CMK (cell line): ENCODE results near the gene ATG7.
"Not testable (repeated sequence)": the region's sequence is repeated elsewhere in the genome, so short reads cannot be mapped to it uniquely, and the experiment has no call there.

Experiments
- DNase-seq: peaks from one replicate; pipeline ENCODE4 v3.0.0-alpha.2; 2010; ENCODE audit warnings: low read depth

ATG7 gene

DNA sequence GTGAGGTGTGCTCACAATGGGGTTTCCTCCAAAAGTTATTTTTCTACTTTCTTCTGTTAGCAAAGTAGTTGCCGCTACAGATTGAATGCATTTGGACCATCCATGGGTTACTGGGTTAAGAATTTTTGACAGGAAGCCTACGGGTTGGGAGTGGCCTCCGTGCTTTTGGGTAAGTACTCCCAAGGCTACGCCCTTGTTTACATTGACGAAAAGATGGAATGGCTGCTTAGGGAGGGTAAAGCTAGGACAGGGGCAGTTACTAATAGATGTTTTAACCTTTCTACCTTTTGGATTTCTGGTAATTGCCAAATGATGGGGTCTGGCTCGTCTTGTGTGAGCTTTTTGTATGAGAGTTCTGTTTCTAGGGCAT is 20.4 kb upstream of the ATG7 start:
- no peak for DNase-seq

DNA sequence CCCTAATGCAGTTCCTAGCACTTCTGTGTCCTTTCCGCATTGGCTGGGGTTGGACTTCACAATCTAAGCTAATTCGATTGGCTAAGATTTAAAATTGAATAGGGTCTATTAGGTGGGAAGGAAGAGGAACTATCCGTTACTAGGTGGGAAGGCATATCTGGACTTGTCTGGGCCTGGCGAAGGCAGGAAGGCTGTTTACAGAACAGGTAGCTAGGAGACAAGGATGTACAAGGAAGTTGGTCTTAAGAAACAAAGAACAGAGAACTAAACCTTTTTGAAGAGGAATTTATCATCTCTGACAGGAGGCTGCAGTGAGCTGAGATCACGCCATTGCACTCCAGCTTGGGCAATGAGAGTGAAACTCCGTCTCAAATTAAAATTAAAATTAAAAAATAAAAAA is 17.3 kb upstream of the ATG7 start:
- no peak for DNase-seq

DNA sequence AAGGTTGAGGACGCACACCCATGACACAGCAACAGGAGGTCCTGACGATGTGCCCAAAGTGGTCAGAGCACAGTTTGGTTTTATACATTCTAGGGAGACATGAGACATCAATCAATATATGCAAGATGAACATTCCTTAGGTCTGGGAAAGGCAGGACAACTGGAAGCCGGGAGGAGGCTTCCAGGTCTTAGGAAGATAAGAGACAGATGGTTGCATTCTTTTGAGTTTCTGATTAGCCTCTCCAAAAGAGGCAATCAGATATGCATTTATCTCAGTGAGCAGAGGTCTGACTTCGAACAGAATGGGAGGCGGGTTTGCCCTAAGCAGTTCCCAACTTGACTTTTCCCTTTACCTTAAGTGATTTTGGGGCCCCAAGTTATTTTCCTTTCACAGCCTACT is 16.7 kb upstream of the ATG7 start:
- DNase-seq = not testable (repeated sequence)

DNA sequence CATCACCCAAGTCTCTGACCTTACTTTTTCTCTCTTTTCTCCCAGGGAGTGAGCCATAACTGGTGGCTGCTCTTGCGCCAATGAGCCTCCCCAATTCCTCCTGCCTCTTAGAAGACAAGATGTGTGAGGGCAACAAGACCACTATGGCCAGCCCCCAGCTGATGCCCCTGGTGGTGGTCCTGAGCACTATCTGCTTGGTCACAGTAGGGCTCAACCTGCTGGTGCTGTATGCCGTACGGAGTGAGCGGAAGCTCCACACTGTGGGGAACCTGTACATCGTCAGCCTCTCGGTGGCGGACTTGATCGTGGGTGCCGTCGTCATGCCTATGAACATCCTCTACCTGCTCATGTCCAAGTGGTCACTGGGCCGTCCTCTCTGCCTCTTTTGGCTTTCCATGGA is 13.2 kb upstream of the ATG7 start:
- DNase-seq = no peak

DNA sequence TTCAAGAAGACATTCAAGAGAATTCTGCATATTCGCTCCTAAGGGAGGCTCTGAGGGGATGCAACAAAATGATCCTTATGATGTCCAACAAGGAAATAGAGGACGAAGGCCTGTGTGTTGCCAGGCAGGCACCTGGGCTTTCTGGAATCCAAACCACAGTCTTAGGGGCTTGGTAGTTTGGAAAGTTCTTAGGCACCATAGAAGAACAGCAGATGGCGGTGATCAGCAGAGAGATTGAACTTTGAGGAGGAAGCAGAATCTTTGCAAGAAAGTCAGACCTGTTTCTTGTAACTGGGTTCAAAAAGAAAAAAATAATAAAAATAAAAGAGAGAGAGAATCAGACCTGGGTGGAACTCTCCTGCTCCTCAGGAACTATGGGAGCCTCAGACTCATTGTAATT is 11.7 kb upstream of the ATG7 start:
- DNase-seq = no peak

DNA sequence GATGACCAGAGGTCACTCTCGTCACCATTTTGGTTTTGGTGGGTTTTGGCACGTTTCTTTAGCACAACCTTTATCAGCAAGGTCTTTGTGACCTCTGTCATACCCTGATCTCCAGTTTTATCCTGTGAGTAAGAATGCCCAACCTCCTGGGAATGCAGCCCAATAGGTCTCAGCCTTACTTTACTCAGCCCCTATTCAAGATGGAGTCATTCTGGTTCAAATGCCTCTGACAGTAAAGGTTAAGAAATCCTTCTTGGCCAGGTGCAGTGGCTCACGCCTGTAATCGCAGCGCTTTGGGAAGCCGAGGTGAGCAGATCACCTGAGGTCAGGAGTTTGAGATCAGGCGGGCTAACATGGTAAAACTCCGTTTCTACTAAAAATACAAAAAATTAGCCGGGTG is 3.2 kb upstream of the ATG7 start:
- DNase-seq = no peak

DNA sequence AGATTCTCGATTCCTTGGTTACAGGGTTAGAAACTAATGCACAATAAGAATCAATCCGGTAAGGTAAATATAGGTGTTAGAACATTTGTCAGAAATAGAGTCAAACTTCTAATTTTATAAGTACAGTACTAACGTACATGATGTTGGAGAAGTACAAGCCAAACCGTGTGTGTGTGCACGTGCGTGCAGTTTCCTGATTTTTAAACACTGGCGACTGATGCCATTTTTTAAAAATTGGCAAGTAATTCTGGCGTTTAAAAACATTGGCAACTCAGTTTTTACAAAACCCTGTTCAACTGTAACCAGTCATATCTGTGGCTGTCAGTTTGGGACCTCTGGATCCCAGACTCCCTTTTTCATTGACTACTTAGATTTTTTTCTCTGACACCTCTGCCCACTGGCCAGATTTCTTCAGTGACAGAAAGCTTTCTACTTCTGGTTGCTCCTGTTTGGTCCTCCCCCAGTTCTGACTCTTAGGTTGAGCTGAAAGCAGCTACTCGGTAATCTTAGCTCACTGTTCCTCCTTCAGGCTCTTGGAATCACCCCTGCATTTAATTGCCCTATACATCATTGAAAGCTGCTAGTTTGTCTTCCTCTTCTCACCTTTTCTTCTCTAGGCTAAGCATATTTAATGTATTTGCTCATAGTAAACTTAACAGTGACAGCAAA is 843 bp downstream of the ATG7 start:
- no peak for DNase-seq

DNA sequence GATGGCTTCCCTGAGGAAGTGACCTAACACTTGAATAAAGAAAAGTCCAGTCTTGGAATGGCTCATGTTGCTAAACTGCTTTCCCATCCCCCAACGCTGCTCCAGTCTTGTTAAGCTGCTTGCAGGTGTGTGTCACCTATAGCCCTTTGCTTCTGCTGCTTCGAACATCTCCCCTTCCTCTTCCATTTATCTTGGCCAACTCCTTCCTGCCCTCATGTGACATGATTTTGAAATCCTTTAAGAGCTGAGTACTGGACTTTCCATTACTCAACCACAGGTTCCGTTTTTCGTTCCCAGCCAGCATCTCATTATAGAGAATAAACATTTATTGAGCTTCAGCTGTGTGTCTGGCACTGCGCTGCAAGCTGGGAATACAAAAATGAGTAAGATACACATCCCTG is 1.7 kb downstream of the ATG7 start:
- DNase-seq = no peak

DNA sequence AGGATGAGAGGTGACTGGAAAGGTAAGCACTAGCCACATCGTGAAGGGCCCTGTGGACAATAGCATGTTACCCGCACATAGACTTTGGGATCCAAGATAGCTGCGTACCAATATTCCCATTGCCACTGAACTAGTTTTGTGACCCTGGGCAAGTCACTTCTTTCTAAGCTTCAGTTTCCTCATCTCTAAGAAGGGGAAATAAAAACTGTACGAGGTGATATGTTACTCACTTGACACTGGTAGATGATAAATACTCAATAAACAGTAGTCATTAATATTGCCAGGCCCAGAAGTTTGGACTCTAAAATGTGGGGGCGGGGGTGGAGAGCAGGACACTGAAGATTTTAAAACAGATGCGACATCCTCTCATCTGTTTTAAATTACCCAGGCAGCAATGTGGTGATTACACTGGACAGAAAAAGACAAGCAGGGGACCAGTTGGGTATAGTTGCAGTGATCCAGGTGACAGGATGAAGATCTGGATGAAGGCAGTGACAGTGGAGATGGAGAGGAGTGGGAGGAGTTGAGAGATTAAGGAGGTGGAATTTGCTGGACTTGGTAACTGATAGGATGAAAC is 2.5 kb downstream of the ATG7 start:
- DNase-seq = no peak

DNA sequence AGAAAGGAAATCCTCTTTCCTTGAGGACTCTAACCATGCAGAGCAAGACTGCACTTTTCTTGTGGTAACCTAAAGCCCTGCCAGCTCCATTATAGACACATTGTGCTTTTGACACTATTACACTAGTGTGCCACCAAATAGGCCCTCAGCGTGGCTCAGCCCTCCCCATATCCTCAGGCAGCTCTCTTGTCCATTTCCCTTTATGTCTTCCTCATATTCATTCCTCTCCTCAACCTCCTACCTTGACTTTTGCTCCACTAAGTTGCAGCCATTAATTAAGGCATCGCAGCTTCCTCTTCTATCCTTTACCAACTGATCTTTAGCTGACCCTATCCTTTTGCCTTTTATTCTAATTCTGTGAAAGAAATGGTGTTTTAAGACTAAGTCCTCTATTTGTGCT is 3.7 kb downstream of the ATG7 start:
- DNase-seq = no peak

DNA sequence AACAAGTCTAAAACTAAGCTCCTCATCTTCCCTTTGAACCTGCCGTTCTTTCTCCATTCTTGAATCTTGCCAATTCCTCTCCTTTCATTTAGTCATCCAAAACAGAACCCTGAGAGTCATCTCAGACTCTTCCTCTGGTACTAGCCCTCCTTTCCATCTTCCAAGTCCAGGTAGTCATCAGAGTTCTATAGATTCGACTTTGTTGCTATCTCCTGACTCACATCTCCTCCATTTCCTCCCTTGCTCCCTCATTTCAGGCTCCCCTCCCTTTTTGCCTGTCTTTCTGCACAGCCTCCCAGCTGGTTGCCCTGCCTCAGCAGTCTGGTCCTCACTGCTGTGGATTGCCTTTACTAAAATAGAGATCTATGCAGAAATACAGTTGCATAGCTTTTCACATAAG is 4.7 kb downstream of the ATG7 start:
- no peak for DNase-seq

DNA sequence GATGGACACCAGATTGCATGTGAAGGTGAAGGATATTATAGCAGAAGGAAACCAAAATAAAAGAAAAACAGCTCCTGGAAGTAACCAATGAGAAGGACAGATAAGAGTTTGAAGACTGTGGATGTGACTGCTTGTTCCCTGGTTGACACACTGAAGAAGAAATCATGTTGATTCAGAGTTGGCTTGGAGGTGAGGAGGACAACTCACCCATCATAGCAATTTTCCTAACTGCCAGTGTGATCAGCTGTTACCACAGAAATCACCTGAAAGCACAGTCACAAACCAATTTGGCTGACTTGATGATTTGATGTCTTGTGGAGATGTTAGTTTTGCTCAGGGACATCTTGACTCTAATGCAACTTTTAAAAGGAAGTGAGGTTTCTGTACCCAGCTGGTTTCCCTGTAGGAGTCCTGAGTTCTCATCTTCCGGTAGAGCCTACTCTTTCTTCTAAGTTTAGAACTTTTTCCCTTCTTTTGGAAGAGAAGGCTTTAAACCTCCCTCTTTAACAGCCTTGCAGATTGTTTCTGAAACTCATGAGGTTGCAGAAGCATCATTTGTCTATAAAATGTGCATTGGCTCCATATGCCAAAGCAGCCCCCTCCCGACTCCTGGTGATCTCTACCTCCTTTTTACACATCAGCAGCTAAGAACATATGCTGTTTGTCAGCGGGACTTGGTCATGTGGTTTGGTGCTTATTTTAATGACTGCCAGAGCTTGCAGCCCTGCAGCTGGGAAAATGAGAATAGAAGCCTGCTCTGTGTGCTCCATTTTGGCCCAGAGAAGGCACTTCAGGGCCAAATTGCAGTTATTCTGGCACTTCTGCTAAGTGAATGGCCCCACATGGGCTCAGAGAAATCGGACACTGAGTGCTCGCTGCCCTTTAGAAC is 10.3 kb downstream of the ATG7 start:
- no peak for DNase-seq

DNA sequence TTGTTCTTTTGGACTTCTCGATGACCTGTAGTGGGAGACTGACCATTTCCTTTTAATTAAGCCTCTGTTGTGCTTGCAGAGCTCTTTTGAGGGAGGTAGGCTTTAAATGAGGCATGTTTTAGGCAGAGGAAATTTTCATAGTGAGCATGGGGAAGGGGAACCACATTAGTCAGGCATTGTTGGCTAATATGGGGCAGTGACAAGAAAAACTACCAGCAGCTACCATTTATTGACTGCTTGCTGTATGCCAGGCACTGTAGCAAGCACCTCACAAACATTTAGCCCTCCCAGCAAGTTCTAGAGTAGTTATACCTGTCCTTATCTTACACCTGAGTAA is 10.9 kb downstream of the ATG7 start:
- DNase-seq = no peak

DNA sequence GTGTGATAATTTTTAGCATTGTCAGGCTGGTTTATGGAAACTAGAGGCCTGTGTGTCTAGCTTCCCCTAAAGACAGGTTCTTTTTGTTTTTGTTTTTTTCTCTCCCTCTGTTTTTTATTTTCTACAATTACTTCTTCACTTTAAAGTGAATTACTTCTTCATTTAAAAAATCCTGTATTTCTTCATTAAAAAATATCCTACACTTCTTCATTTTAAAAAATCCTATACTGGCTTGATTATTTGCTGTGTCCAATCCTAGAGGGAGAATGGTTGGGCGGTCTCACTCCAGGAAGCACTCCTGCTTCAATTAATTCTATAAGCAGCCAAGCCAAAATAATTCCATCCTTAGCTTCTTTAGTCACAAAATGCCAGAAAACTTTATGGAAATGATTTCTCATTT is 11.8 kb downstream of the ATG7 start:
- DNase-seq = no peak

DNA sequence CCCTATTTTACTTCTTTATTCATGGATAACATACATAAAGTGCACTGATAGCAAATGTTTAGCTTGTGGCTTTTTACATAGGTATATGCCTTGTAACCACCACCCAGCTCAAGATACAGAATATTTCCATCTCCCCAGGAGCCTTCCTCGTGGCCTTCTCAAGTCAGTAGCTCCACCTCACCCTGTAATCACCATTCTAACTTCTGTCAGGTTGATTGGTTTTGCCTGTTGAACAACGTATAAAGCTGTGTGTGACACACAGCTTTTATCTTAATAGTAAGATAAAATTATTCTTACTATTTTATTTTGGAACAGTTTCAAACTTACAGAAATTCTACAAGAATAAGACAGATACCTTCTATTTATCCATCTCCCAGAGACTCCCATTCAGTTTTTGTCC is 13.3 kb downstream of the ATG7 start:
- DNase-seq = no peak

DNA sequence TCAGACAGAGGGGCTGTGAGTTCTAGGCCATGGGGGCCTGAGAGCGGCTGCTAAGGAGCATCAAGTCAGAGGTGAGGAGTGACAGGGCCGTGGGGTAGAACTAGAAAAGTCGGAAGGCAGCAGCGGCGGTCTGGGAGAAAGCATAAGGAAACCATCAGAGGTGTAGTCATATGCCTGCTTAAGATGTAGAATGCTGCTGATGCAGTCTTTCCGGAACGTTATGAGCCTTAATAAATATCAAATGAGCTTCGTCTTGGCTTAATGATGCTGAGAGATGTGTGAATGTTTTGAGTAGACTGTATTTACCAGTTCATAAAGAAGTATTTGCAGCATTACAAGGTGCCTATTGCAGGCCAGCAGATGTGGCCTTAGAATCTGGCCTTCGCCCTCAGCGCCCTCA is 15.2 kb downstream of the ATG7 start:
- no peak for DNase-seq

DNA sequence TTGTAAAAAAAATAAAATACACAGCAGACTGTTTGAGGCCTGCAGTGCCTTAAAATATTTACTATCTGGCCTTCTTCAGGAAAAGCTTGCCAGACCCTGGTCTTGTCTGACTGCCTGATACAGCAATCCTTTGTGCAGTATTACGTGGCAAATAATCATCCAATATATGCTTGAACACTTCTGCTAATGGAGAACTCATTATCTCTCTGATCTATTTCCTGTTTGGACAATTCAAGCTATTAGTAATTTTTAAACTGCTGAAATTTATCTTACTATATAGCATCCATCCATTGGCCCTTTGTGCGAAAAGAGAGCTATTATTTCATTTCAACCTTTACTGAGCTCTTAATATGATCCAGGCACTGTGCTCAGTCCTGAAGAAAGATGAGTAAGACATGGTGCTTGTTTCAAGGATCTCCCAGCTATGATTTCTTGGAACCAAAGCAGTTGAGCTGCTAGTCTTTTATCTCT is 15.9 kb downstream of the ATG7 start:
- DNase-seq = no peak

DNA sequence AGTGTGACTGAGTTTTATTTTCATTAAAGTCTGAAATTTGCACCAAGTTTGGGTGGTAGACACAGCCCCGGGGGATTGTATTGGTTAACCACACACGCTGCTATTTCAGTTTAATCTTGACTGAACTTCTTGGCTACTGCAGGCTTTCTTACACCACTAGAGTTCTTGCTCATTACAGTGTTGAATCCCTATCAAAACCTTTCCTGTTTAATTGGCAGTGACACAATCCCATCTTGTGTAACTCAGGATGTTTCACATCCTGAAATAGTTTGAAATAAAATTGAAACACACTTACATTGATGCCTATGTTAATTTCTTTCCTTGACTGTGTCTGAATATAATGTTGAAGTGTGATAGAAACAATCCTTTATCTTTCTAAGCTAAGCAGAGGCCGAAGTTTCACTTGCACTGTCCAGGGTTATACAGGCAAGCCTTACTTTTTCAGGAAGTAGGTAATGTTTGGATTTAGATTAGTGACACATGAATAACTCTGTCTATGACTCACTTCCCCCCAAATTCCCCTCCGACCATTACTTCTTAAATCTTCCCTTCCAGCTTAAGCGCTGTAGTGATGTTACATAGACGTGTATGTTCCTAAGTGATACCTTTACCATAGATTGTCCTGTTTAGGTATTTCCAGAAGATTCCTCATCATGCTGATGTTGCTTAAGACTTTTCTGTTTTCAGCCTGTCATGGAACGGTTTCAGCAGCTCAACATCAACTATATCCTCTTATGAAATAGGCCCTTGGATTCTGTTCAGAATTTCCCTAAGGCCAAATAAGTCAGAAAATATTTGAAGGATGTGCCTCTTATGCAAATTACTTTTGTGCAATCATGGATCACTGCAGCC is 16.8 kb downstream of the ATG7 start:
- DNase-seq = no peak

DNA sequence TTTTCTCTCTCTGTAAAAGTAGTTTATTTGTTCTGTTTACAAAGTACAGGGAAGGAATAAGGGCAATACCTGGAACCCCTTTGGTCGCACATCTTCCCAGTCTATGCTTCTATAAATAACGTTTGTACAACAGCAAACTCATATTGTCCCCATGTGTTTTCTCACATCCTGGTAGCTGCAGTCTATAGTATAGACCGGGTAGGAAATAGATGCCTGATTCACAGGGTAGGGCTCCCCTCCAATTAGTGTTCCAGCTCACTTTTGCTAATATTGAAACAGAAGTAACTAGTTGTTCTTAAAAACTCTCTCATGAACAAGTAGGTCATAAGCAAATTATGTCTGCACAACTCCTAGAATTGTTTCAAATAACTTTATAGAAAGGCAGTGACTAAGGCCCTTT is 17.7 kb downstream of the ATG7 start:
- no peak for DNase-seq

DNA sequence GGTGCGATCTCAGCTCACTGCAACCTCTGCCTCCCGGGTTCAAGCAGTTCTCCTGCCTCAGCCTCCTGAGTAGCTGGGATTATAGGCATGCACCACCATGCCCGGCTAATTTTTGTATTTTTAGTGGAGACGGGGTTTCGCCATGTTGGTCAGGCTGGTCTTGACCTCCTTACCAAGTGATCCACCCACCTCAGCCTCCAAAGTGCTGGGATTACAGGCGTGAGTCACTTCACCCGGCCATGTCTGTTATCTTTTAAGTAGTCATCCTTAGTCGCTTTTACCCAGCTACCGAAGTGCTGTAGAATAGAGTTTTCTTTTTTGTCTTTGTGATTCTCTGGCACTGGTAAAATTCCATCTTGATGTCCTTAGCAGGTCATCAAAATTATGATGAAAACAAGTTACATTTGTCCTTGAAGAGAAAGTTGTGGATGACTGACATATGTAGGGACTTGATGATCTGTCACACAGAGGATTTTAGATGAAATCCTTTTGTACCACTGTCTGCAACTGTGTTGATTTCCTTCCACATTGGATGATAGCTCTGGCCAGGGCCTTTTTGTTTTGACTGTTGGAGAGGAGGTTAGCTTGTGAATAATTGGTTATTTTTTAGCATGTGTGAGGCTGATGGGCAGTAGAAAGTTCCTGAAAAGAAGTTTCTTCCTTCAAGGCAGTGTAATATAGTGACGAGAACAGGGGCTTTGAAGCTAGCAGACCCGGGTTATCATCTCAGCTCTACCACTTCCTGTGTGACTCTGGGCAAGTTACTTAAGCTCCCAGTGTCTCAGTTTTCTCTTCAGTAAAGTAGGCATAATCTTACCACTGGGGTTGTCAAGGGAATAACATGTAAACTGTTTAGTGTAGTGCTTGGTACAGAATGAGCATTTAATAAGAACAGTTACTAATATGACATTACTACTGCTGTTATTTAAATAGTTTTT is 18.8 kb downstream of the ATG7 start:
- no peak for DNase-seq

DNA sequence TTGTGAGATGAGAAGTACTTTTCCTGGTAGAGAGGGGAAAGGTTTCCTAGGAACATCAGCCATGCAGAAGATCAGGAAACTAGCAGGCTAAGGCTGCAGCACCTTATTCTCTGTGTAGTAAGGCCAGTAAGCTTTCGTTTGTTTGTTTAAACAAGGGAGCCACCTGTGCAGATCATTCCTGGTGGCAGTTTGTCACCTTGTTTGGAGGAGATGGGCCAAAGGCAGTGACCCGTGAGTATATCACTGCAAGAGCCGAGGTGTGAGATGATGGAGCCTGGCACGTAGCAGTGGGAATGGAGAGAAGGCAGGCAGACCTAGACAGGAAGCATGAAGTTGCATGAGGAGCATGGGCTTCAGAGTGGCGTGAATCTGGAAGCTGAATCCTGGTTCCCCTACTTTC is 19.6 kb downstream of the ATG7 start:
- DNase-seq = no peak
